Measurements from ENCODE around the gene NPHP1. TPM values are rescaled to one million over a fixed set of nuclear protein-coding genes. Genes with fewer than 3 reads are reported as not detected.

Gene NPHP1
- polyA plus RNA-seq, 3 donors = 0.51 TPM; not detected in 2

GRCh38 chr2:110121052-110121334 lies 83.8 kb downstream of the NPHP1 start:
- H3K4me1 Mint-ChIP-seq = no peaks in the 10 kb centered on the region

GRCh38 chr2:110120171-110121051 lies 84.4 kb downstream of the NPHP1 start:
- Mint-ChIP-seq H3K27me3 (ENCODE audit: low read depth in 3 of 3) (peaks cover 20 to 39% (median 30%) of the 10 kb centered on the region in 3 donors), H3K27ac (no peak overlapping the region), H3K4me1 (peaks cover 2% of the 10 kb centered on the region), H3K9me3 (peaks cover 0 to 6% (median 1%) of the 10 kb centered on the region in 7 donors), H3K4me3 (no peak overlapping the region), H3K36me3 (no peaks in the 10 kb centered on the region)
- Histone ChIP-seq H3K4me2 (replicated peaks; ENCODE audit: extremely low read depth, low read length, poor library complexity, severe bottlenecking) (no peak overlapping the region), H3K36me3 (replicated peaks in 1 of 2; ENCODE audit: control insufficient read depth in 1 of 2, insufficient read depth in 2 of 2, low read length in 2 of 2) (no peaks in the 10 kb centered on the region), H3K79me2 (ENCODE audit: insufficient read depth, low read length) (no peaks in the 10 kb centered on the region), H2AFZ (ENCODE audit: insufficient read depth, low read depth, low read length, poor library complexity, severe bottlenecking) (no peak overlapping the region), H3K27ac (ENCODE audit: low read depth in 1 of 2, low read length in 2 of 2) (no peak overlapping the region), H3K4me3 (replicated peaks in 1 of 3; ENCODE audit: low read depth in 2 of 3, low read length in 3 of 3) (no peak overlapping the region), H3K9me3 (replicated peaks in 1 of 2; ENCODE audit: control insufficient read depth in 1 of 2, insufficient read depth in 1 of 2, low read length in 2 of 2) (peaks cover 5 to 11% of the 10 kb centered on the region in 2 donors), H3K9ac (ENCODE audit: insufficient read depth, low read length, poor library complexity, severe bottlenecking) (no peak overlapping the region), H4K20me1 (ENCODE audit: insufficient read depth, low read length) (no peaks in the 10 kb centered on the region), H3K4me1 (ENCODE audit: control insufficient read depth in 1 of 2, insufficient read depth in 2 of 2, low read length in 2 of 2) (no peaks in the 10 kb centered on the region), H3K27me3 (ENCODE audit: control insufficient read depth in 2 of 2, insufficient read depth in 2 of 2, low read length in 2 of 2) (peaks cover 18 to 31% of the 10 kb centered on the region in 2 donors)
- intact Hi-C loops (cut with micrococcal nuclease) = no loop called here
- no peak for TF ChIP-seq CTCF (IDR thresholded peaks at IDR 0.05)
- WGBS (ENCODE audit: insufficient coverage) = 94% methylated on average over 5 of the region's 11 CpGs
- DNase-seq = no peak

More at GRCh38 chr2:110121052-110121334, 83.8 kb downstream of the NPHP1 start:
- Histone ChIP-seq H3K27me3 (ENCODE audit: control insufficient read depth in 2 of 2, insufficient read depth in 2 of 2, low read length in 2 of 2) (peaks cover 13 to 25% of the 10 kb centered on the region in 2 donors), H3K9ac (ENCODE audit: insufficient read depth, low read length, poor library complexity, severe bottlenecking) (no peak overlapping the region), H2AFZ (ENCODE audit: insufficient read depth, low read depth, low read length, poor library complexity, severe bottlenecking) (no peak overlapping the region), H3K4me1 (ENCODE audit: control insufficient read depth in 1 of 2, insufficient read depth in 2 of 2, low read length in 2 of 2) (no peaks in the 10 kb centered on the region), H3K4me3 (replicated peaks in 1 of 3; ENCODE audit: low read depth in 2 of 3, low read length in 3 of 3) (no peak overlapping the region), H3K4me2 (replicated peaks; ENCODE audit: extremely low read depth, low read length, poor library complexity, severe bottlenecking) (no peak overlapping the region), H3K79me2 (ENCODE audit: insufficient read depth, low read length) (no peaks in the 10 kb centered on the region), H3K36me3 (replicated peaks in 1 of 2; ENCODE audit: control insufficient read depth in 1 of 2, insufficient read depth in 2 of 2, low read length in 2 of 2) (no peaks in the 10 kb centered on the region), H3K9me3 (replicated peaks in 1 of 2; ENCODE audit: control insufficient read depth in 1 of 2, insufficient read depth in 1 of 2, low read length in 2 of 2) (peaks cover 5 to 6% of the 10 kb centered on the region in 2 donors), H4K20me1 (ENCODE audit: insufficient read depth, low read length) (no peaks in the 10 kb centered on the region), H3K27ac (ENCODE audit: low read depth in 1 of 2, low read length in 2 of 2) (no peak overlapping the region)
- Mint-ChIP-seq H3K36me3 (no peaks in the 10 kb centered on the region), H3K27ac (no peak overlapping the region), H3K9me3 (peaks cover 0 to 2% (median 0%) of the 10 kb centered on the region in 7 donors), H3K4me3 (no peak overlapping the region), H3K27me3 (ENCODE audit: low read depth in 3 of 3) (peaks cover 14 to 33% (median 24%) of the 10 kb centered on the region in 3 donors)
- no CpG with 5 or more reads among the region's 2 CpGs for WGBS (ENCODE audit: insufficient coverage)
- DNase-seq = no peak
- no peak for TF ChIP-seq CTCF (IDR thresholded peaks at IDR 0.05)
- intact Hi-C loops (cut with micrococcal nuclease) = no loop called here
